ENCODE data around the gene LMX1B.

Gene LMX1B

DNA sequence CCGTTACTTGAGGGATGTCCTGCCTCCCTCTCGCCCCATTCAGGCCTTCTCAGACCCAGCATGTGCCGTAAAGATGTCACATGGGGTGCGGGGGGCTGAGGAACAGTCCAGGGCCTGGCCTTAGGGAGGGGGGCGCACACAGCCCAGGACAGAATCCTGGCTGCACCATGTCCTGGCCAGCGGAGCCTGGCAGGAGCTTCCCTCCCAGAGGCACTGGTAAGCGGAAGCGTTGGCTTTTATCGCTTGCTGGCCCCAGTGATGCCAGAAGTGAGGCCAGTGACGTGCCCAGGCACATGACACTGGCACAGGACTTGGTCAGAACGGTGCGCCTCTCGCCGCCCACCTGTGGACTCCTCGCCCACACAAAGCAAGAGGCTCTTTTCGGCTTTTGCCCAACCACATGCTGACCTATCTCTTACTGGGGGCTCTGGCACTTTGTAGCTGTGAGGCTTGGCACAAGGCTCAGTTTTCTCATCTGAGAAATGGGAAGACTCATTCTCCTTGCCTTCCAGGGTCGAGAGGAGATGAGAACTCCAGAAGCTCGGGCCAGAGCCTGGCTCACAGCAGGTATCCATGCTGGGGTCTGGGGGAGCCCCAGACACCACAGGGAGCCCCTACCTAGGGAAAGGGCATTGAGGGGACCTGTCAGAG, 59.0 kb downstream of the LMX1B start:
- FAIRE-seq (no peak), DNase-seq (ENCODE audit: insufficient read length, low spot score) (no peak)
- TF ChIP-seq POLR2A (IDR thresholded peaks at IDR 0.05; ENCODE audit: low read depth, low read length) = no peak

DNA sequence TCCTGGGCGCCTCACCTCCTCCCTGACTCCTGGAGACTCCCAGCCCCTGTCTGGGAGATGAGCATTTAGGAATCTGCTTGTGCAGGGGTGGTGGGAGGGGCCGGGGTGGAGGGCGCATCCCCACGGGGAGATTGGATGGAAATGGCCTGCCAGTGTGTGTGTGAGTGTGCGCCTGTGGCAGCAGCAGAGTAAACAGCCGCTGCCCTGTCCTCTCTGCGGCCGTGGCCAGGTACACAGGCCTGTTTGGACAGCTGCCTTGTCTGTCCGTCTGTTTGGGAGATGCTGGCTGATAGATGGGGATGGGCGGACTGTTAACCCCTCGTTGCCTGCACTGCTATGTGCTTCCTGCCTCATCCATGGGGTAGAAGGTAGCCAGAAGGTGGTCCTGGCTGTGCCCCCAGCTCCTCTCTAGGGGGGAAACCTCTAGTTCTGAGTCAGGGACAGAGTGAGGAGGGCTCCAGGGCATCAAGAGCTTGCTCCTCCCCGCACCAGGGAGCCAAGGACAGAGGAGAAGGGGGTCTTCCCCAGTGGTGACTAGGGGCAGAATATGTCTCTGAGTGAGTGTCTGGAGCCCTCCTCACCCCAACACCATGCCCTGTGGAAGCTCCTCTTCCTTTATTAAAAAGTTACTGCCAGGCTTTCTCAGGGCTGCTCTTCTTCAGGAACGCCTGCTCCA, 60.1 kb downstream of the LMX1B start:
- DNase-seq (ENCODE audit: insufficient read length, low spot score) (no peak), FAIRE-seq (no peak)
- no peak for TF ChIP-seq POLR2A (IDR thresholded peaks at IDR 0.05; ENCODE audit: low read depth, low read length)

DNA sequence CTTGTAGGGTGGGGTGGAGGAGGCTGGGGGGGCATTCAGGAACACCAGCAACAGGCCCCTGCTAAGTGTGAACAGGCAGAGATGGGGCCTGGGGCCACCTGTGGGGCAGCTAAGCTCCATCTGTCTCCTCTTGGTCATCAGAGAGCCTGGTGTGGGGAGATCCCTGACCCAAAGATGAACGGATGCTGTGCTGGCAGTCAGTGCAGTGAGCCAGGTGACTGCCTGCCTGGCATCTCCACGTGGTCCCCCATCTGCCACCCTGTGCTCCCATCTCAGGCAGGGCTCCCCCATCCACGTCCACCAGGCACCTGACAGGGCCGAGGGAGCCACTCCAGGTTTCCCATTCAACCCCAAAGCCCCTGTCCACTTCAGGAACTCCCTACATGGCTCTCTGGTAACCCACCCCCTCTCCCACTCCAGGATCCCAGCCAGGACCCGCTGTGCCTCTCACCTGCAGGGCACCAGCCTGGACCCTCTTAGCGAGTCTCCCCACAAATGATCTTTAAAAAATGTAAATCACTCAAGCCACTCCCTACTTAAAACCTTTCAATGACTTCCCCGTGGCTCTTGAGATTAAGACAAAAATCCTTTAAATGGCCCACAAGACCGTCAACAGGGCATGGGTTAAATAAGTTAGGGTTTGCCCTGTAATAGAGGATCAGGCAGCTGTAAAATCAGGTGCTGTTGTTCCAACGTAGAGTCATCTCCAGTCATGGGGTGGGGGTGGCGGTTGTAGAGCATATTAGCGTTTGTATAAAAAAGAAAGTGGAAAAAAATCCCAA, 60.8 kb downstream of the LMX1B start:
- DNase-seq (ENCODE audit: insufficient read length, low spot score) (no peak), FAIRE-seq (no peak)
- TF ChIP-seq POLR2A (IDR thresholded peaks at IDR 0.05; ENCODE audit: low read depth, low read length) = no peak

DNA sequence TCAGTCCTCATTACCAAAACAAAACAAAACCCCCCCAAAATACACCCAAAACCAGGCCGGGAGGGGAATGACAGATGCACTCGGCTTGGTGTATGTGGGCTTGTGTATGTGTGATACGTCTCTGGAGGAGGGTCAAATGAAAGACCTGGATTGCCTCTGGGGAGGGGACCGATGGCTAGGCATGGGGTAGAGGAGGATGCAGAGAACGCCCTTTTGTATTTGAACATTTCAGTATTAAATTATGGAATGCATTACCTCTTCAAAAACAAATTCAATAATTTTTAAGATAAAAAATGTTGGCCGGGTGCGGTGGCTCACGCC, 61.4 kb downstream of the LMX1B start:
- no peak for TF ChIP-seq POLR2A (IDR thresholded peaks at IDR 0.05; ENCODE audit: low read depth, low read length)
- FAIRE-seq (no peak), DNase-seq (ENCODE audit: insufficient read length, low spot score) (no peak)

DNA sequence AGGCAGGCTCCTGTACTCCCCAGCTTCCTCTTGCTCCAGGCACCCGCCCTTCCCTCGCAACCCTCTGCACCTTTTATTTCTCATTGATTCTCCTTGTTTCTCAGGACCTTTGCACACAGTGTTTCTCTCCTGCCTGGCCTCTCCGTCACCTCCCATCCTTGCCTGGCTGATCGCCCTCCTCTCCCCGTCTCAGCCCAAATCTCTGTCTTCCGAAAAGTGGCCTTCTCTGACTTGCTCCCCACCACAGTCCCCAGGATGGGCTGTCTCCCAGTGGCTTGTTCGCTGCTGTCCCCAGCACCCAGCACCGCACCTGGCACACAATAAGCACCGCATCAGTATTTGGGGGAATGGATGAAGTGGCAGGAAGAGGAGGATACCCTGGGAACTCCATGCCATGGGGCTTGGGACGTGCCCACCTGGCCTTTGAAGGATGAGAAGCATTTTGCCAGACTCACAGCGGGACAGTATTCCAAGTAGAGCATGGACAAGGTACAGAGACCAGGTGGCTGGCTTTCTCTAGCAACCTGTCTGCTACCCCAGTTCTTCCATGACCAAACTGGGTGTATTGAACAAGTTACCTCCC, 62.5 kb downstream of the LMX1B start:
- DNase-seq (ENCODE audit: insufficient read length, low spot score) (no peak), FAIRE-seq (no peak)
- no peak for TF ChIP-seq POLR2A (IDR thresholded peaks at IDR 0.05; ENCODE audit: low read depth, low read length)

DNA sequence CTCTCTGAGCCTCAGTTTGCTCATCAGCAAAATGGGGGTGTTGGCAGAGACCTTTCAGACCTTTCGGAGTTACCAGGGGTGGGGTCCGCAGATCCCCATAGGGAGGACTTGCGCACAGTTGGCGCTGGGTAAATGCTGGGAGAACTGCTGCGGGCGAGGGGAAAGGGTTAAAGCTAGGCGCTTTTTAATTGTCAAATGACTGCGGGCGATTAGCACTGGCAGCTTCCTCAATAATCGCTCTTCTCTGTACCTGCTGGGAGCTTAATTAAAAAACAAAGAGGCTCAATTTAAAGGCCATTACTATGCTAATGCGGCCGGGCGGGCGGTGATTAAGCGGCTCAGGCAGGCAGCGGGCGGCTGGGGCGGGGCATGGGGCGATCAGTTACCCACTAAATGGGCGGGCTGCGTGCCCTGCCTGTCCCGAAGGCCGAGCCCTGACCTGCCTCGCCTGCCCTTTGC, 63.0 kb downstream of the LMX1B start:
- FAIRE-seq (no peak), DNase-seq (ENCODE audit: insufficient read length, low spot score) (no peak)
- no peak for TF ChIP-seq POLR2A (IDR thresholded peaks at IDR 0.05; ENCODE audit: low read depth, low read length)

DNA sequence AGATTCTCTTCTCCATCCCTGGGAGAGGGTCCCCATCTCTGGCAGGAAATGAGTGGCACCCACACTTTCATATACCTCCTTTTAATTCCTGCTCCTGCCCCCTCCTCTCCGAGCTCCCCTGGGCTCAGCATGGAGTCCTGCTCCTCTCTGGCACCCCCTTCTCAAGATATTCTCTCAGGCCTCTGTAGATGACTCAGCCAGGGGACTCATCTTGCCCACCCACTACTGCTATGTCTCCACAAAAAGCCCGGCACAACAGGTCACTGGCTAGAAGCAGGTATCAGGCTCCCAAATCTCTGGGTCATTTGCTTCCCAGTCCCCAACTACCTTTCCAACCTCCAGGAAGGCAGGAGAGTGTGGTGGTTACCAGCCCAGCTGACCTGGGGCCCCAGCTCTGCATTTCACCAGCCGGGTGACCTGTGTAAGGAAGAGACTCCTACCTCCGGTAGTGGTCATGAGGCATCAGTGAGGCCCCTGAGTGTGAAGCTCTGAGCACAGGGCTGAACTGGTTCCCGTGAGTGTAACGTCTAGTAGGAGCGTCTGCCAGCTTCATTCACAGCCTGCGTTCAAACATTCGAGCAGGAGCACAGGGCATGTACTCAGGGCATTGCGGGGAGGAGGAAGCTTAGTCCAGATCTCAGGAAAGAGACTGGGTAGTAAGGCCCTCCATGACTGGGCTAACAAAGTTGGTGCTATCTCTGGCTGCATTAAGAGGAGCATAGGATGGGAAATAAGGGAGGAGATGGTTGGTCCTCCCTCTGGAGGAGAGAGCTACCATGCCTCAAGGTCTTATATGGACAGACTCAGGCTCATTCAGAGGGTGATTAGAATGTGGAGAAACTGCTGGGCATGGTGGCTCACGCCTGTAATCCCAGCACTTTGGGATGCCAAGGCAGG, 63.7 kb downstream of the LMX1B start:
- no peak for DNase-seq (ENCODE audit: insufficient read length, low spot score)
- no peak for TF ChIP-seq POLR2A (IDR thresholded peaks at IDR 0.05; ENCODE audit: low read depth, low read length)
- no peak for FAIRE-seq

DNA sequence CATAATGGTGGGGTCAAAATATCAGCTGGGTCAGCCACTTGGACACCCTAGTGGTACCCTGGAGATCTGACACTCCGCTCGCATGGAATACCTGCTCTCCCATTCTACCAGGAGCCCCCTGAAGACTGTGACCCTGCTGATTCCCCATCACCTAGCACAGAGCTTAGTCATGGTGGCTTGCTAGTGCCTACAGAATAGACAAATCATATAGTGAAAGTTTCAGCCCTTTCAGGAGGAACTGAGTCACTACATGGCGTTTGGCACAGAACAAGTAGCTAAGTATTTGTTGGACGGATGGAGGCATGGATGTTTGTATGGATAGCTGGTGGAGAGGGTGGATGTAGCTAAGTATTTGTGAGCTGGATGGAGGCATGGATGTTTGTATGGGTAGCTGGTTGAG, 65.3 kb downstream of the LMX1B start:
- DNase-seq (ENCODE audit: insufficient read length, low spot score) (no peak), FAIRE-seq (no peak)
- TF ChIP-seq POLR2A (IDR thresholded peaks at IDR 0.05; ENCODE audit: low read depth, low read length) = no peak

DNA sequence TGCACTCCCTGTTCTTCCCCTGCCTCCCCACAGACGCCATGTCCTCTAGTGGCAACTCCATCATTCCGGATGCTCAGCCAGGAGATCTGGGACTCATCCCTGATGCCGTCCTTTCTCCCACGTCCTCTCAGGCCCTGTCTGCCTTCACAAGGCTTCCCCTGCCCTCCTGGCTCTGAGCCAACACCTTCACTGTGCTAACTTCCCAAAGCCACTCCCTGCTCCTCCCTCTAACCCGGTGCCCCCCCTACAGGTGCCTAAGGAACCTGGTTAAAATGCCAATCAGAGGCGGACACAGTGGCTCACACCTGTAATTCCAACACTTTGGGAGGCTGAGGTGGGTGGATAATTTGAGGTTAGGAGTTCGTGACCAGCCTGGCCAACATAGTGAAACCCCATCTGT, 67.6 kb downstream of the LMX1B start:
- FAIRE-seq (no peak), DNase-seq (ENCODE audit: insufficient read length, low spot score) (no peak)
- no peak for TF ChIP-seq POLR2A (IDR thresholded peaks at IDR 0.05; ENCODE audit: low read depth, low read length)

DNA sequence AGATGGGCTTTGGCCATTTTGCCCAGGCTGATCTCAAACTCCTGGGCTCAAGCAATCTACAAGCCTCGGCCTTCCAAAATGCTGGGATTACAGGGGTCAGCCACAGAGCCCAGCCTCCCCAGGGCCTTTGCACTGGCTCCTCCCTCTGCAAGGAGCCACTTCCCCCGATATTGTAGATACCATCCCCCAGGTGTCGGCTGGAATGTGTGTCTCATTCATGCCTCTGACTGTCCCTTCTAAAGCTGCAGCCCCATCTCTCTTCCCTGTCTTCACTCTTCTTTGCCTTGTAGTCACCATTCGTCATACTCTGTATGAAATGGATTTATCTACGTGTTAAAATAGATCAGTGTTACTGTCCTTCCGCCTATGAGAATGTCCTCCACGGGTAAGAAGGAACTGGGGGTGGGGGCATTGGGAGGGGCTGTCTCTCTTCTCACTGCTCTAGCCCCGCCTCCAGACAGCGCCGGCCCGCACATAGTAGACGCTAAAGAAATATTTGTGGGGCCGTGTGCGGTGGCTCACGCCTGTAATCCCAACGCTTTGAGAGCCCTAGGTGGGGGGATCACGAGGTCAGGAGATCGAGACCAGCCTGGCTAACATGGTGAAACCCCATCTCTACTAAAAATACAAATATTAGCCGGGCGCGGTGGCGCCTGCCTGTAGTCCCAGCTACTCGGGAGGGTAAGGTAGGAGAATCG, 68.5 kb downstream of the LMX1B start:
- TF ChIP-seq POLR2A (IDR thresholded peaks at IDR 0.05; ENCODE audit: low read depth, low read length) = no peak

DNA sequence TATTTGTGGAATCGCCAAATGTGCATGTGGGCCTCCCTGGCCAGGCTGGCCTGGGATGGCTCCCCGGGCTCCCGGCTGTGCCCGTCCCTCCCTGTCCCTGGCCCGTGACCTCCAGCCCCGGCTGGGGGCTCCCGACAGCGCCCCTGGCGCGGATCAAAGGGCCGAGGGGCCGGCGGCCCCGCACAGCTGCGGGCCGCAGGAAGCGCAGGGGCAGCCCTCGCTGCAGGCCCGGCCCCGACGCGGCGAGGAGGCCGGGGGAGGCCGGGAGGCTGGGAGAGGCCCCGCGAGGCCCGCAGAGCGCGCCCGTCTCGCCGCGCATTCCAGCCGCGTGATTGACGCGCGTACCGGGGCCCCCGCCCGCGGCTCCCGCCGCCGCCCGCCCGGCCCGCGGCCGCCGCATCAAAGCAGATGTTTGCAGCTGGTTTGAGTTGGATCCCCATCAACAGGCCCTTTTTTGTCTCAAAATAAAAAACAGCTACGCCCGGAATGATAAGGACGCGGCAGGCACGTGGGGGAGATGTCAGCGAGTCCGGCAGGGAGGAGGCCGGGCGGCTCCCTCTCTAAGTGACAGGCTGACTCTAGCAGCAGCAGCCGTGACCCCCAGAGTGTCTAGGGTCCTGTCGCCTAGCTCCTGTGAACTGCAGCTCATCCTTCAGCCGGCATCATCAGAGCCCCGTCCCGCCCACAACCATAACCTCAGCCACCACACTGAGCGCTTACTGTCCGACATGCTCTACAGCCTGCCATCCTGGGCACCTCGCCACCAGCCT, 69.4 kb downstream of the LMX1B start:
- FAIRE-seq = no peak
- TF ChIP-seq POLR2A (IDR thresholded peaks at IDR 0.05; ENCODE audit: low read depth, low read length) = no peak

More for the DNA sequence above, 68.5 kb downstream of the LMX1B start:
- no peak for DNase-seq (ENCODE audit: insufficient read length, low spot score)
- FAIRE-seq = no peak

DNA sequence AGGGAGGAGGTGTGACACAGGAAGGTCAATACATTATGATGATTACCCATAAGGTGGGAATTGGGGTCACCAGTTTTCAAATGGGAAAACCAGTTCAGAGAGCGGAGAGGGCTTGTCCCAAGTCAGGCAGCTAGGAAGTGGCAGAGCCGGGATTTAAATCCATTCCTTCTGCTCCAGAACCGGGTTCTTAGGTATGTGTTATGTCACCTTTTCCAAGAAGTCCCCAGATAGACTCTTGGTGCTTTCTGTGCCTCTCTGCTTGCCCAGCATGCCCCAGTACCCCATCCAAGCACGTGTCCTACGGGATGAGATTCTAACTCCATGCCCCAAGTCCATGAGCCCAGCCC, 69.9 kb downstream of the LMX1B start:
- FAIRE-seq (no peak), DNase-seq (ENCODE audit: insufficient read length, low spot score) (no peak)
- no peak for TF ChIP-seq POLR2A (IDR thresholded peaks at IDR 0.05; ENCODE audit: low read depth, low read length)

More for the DNA sequence above, 69.4 kb downstream of the LMX1B start:
- no peak for DNase-seq (ENCODE audit: insufficient read length, low spot score)

All from H54 (cell line).